IMR-90 (cell line): ENCODE measurements around the gene LRRTM4. TPM values are rescaled to one million over a fixed set of nuclear protein-coding genes. Genes with fewer than 3 reads are reported as not detected.

Experiments used
- ATAC-seq: fragments of 200-7000 bp; cut with Tn5 transposase; 2 replicates; pipeline ENCODE4 v1.9.1; 2020; ENCODE audit warnings: low read depth, mild to moderate bottlenecking, moderate library complexity
- BruUV-seq: library from RNA; stranded (reverse); fragments of 400-500 nt; replicated peaks from 2 replicates; lab custom pipeline; 2021; lab: Mats Ljungman, UMichigan
- CTCF ChIA-PET: fragments of 300-600 bp; formaldehyde crosslinking; extraction: SDS; loops from one replicate; lab custom pipeline; 2021; ENCODE audit warnings: antibody characterized with exemption; lab: Yijun Ruan, JAX
- POLR2A ChIA-PET: fragments of 300-600 bp; sonication (Branson Sonifier 250); formaldehyde crosslinking; loops from one replicate; lab custom pipeline; 2022; ENCODE audit warnings: antibody characterized with exemption; ENCODE audit not compliant: unreplicated experiment; lab: Charles Lee
- DNase-seq: peaks from one replicate; pipeline ENCODE4 v3.0.0; 2013
- H2AFZ ChIP-seq: replicated peaks from 2 replicates; pipeline ENCODE3; 2013; ENCODE audit warnings: low read length, mild to moderate bottlenecking; ENCODE audit not compliant: poor library complexity
- H2AK5ac ChIP-seq: 2 replicates; pipeline ENCODE4 v1.6.1; 2013; ENCODE audit warnings: low read depth, low read length, inconsistent platforms
- H2AK9ac ChIP-seq: replicated peaks from 2 replicates; pipeline ENCODE3; 2013; ENCODE audit warnings: mild to moderate bottlenecking, low read depth, low read length, moderate library complexity; ENCODE audit not compliant: poor library complexity
- H2BK120ac ChIP-seq: 2 replicates; pipeline ENCODE4 v1.6.1; 2013; ENCODE audit warnings: low read depth, low read length, inconsistent platforms
- H2BK15ac ChIP-seq: 3 replicates; pipeline ENCODE4 v1.6.1; 2013; ENCODE audit warnings: low read depth, low read length, inconsistent platforms
- H2BK20ac ChIP-seq: 2 replicates; pipeline ENCODE4 v1.6.1; 2013; ENCODE audit warnings: low read depth, mild to moderate bottlenecking, inconsistent platforms, low read length, moderate library complexity
- H2BK5ac ChIP-seq: 2 replicates; pipeline ENCODE4 v1.6.1; 2013; ENCODE audit warnings: mild to moderate bottlenecking, low read depth, low read length, inconsistent platforms; ENCODE audit not compliant: poor library complexity, severe bottlenecking
- H3K14ac ChIP-seq: replicated peaks from 2 replicates; pipeline ENCODE4 v1.6.1; 2013; ENCODE audit warnings: low read depth, low read length, inconsistent platforms
- H3K18ac ChIP-seq: 2 replicates; pipeline ENCODE4 v1.6.1; 2013; ENCODE audit warnings: low read depth, low read length, control low read depth
- H3K23ac ChIP-seq: 2 replicates; pipeline ENCODE4 v1.6.1; 2013; ENCODE audit warnings: low read depth, low read length, inconsistent platforms
- H3K27ac ChIP-seq: 2 replicates; pipeline ENCODE4 v1.5.1; 2013; ENCODE audit warnings: mild to moderate bottlenecking, control low read depth, low read length; ENCODE audit not compliant: insufficient read depth
- H3K27me3 ChIP-seq: 2 replicates; pipeline ENCODE4 v1.6.1; 2013; ENCODE audit warnings: low read length; ENCODE audit not compliant: control insufficient read depth, insufficient read depth
- H3K36me3 ChIP-seq: 2 replicates; pipeline ENCODE4 v1.6.1; 2013; ENCODE audit warnings: low read length, mixed read lengths; ENCODE audit not compliant: control insufficient read depth, insufficient read depth
- H3K4ac ChIP-seq: 2 replicates; pipeline ENCODE4 v1.6.1; 2013; ENCODE audit warnings: low read depth, low read length, inconsistent platforms
- H3K4me1 ChIP-seq: 2 replicates; pipeline ENCODE4 v1.6.1; 2013; ENCODE audit warnings: low read length, mixed read lengths; ENCODE audit not compliant: control insufficient read depth, insufficient read depth
- H3K4me2 ChIP-seq: 2 replicates; pipeline ENCODE4 v1.6.1; 2013; ENCODE audit warnings: low read depth, mild to moderate bottlenecking, control low read depth, low read length, moderate library complexity
- H3K4me3 ChIP-seq: 2 replicates; pipeline ENCODE4 v1.5.1; 2013; ENCODE audit warnings: low read depth, mild to moderate bottlenecking, control low read depth, low read length, moderate library complexity; ENCODE audit not compliant: insufficient read depth
- H3K56ac ChIP-seq: 2 replicates; pipeline ENCODE4 v1.6.1; 2013; ENCODE audit warnings: low read length, inconsistent platforms; ENCODE audit not compliant: insufficient read depth; ENCODE audit errors: extremely low read depth
- H3K79me1 ChIP-seq, 2 experiments: 2 replicates each; pipeline ENCODE4 v1.6.1; 2013; ENCODE audit warnings: low read length in 2 of 2, inconsistent platforms in 1 of 2, low read depth in 1 of 2
- H3K9ac ChIP-seq: 2 replicates; pipeline ENCODE4 v1.6.1; 2013; ENCODE audit warnings: low read depth, low read length, control low read depth
- H3K9me1 ChIP-seq: 2 replicates; pipeline ENCODE4 v1.6.1; 2013; ENCODE audit warnings: low read length, inconsistent platforms; ENCODE audit not compliant: insufficient read depth
- H3K9me3 ChIP-seq: 2 replicates; pipeline ENCODE4 v1.6.1; 2013; ENCODE audit warnings: low read length; ENCODE audit not compliant: control insufficient read depth, insufficient read depth
- H4K20me1 ChIP-seq: 2 replicates; pipeline ENCODE4 v1.6.1; 2013; ENCODE audit warnings: low read length, inconsistent platforms; ENCODE audit not compliant: insufficient read depth
- H4K5ac ChIP-seq: 2 replicates; pipeline ENCODE4 v1.6.1; 2013; ENCODE audit warnings: mild to moderate bottlenecking, low read depth, low read length, control low read depth
- H4K8ac ChIP-seq, 2 experiments: 2 replicates each; pipeline ENCODE4 v1.6.1; 2013; ENCODE audit warnings: low read depth in 2 of 2, low read length in 2 of 2, control low read depth in 1 of 2, inconsistent platforms in 1 of 2
- H4K91ac ChIP-seq: 2 replicates; pipeline ENCODE4 v1.6.1; 2013; ENCODE audit warnings: low read depth, low read length, inconsistent platforms; ENCODE audit not compliant: insufficient read depth
- BHLHE40 ChIP-seq: fragments of 150-350 bp; IDR thresholded peaks from 2 replicates; pipeline ENCODE4 v1.6.1; 2016; ENCODE audit warnings: mild to moderate bottlenecking, low read depth, low read length
- CEBPB ChIP-seq: IDR thresholded peaks from 2 replicates; pipeline ENCODE4 v1.6.1; 2012; ENCODE audit warnings: low read depth, low read length, improper control_type of control experiment
- CHD1 ChIP-seq: IDR thresholded peaks from 2 replicates; pipeline ENCODE4 v1.6.1; 2012; ENCODE audit warnings: low read depth, low read length, improper control_type of control experiment
- ELK1 ChIP-seq: fragments of 150-350 bp; IDR thresholded peaks from 2 replicates; pipeline ENCODE4 v1.6.1; 2016; ENCODE audit warnings: low read depth, mild to moderate bottlenecking, low read length, moderate library complexity, borderline replicate concordance
- NFE2L2 ChIP-seq: fragments of 150-350 bp; IDR thresholded peaks from 2 replicates; pipeline ENCODE4 v1.6.1; 2016; ENCODE audit warnings: low read depth, mild to moderate bottlenecking, low read length
- POLR2A ChIP-seq: IDR thresholded peaks from 2 replicates; pipeline ENCODE4 v1.6.1; 2012; ENCODE audit warnings: mild to moderate bottlenecking, low read depth, low read length
- SMC3 ChIP-seq: fragments of 150-350 bp; IDR thresholded peaks from 2 replicates; pipeline ENCODE4 v1.6.1; 2016; ENCODE audit warnings: low read depth, mild to moderate bottlenecking, antibody characterized with exemption, low read length, moderate library complexity
- WGBS, 2 experiments: methylation state at CpG; one replicate each; pipeline versions ENCODE4 v1.1.5 to v1.1.7; 2013; ENCODE audit warnings: missing lambda C conversion rate in 2 of 2; ENCODE audit not compliant: insufficient read length in 1 of 2; ENCODE audit errors: extremely low coverage in 2 of 2; 5-methylcytosine and 5-hydroxymethylcytosine counted together
- dilution Hi-C: fragments of 300-500 bp; cut with HindIII; formaldehyde crosslinking; loops from one replicate; pipeline ENCODE4 v1.14.3; 2018; ENCODE audit warnings: low sequenced_read_pairs; ENCODE audit not compliant: unreplicated experiment
- in situ Hi-C: fragments of 300-500 bp; cut with MboI; formaldehyde crosslinking; loops from 3 replicates; pipeline ENCODE4 v1.14.3; 2019; ENCODE audit warnings: low sequenced_read_pairs, inconsistent platforms, mixed read lengths
- intact Hi-C: fragments of 100-400 bp; cut with micrococcal nuclease; formaldehyde crosslinking; loops from 2 replicates; pipeline ENCODE4 v1.10.0; 2022
- polyA plus RNA-seq, 3 experiments: library from polyadenylated mRNA; depleted of rRNA; stranded (reverse); fragments of >200 nt; gene quantifications; 2 replicates each; pipeline ENCODE4 v1.2.3, GENCODE V29; 2012; ENCODE audit warnings: low replicate concordance in 1 of 3
- total RNA-seq: library from RNA; depleted of rRNA; stranded (reverse); fragments of >200 nt; gene quantifications from 2 replicates; pipeline ENCODE4 v1.2.3, GENCODE V29; 2012
- TF ChIP-seq, protein P1 (sequence below): conservative IDR thresholded peaks from 2 replicates; pipeline ENCODE4 v1.5.1; 2012; ENCODE audit warnings: mild to moderate bottlenecking, low read depth, low read length, improper control_type of control experiment

The LRRTM4 gene
- total and polyA plus RNA-seq, 2 of the 4 experiments (the other 2 are of a cell fraction): not detected

DNA sequence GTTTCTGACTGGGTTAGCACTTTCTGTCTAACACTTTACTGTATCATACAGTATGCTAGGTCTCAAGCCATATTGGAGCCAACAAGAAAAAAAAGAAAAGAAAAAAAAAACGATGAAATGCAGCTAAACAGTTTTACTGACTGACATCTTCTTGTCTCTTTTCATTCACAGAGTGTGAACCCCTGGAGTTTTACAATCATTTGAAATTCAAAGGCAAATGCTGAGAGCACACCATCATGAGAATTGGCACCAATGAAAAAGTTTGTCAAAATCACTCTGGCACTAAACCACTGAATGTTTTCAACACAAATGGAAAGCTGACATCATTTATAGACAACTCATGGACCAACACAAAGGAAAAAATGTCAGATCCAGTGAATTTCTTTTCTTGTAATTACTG, 513.3 kb downstream of the LRRTM4 start:
- in situ Hi-C loops: no loop called here

More for the DNA sequence above, 513.3 kb downstream of the LRRTM4 start:
- Histone ChIP-seq H2AFZ (no peak overlapping the region), H3K18ac (no peak overlapping the region), H3K36me3 (no peaks in the 10 kb centered on the region), H3K14ac (no peak overlapping the region), H2BK5ac (no peak overlapping the region), H2BK120ac (no peak overlapping the region), H3K9ac (no peak overlapping the region), H4K91ac (no peak overlapping the region), H3K23ac (no peak overlapping the region), H3K27ac (no peak overlapping the region), H4K5ac (no peak overlapping the region), H2BK15ac (no peak overlapping the region), H3K4ac (no peak overlapping the region), H2BK20ac (no peak overlapping the region), H3K9me3 (0 out of 2 replicates have a peak, but pooled peaks cover 2% of the 10 kb centered on the region), H3K79me1 (no peaks in the 10 kb centered on the region), H4K8ac (no peak overlapping the region), H3K4me3 (no peak overlapping the region), H4K20me1 (no peaks in the 10 kb centered on the region), H2AK9ac (no peak overlapping the region), H3K56ac (no peak overlapping the region), H3K9me1 (no peaks in the 10 kb centered on the region), H2AK5ac (no peak overlapping the region), H3K27me3 (no peaks in the 10 kb centered on the region), H3K4me1 (no peaks in the 10 kb centered on the region), H3K4me2 (no peak overlapping the region)
- DNase-seq (no peak), ATAC-seq (no peak)
- POLR2A ChIA-PET: no interaction called here
- intact Hi-C loops: no loop called here
- CTCF ChIA-PET: no interaction called here
- WGBS, 2 experiments: no CpG with 5 or more reads among the region's 1 CpG
- dilution Hi-C loops: no loop called here
- BruUV-seq: no TSS peak
- TF ChIP-seq POLR2A (no peak), NFE2L2 (no peak), CEBPB (no peak), SMC3 (no peak), BHLHE40 (no peak), ELK1 (no peak), CHD1 (no peak)
- TF ChIP-seq, protein P1, sequence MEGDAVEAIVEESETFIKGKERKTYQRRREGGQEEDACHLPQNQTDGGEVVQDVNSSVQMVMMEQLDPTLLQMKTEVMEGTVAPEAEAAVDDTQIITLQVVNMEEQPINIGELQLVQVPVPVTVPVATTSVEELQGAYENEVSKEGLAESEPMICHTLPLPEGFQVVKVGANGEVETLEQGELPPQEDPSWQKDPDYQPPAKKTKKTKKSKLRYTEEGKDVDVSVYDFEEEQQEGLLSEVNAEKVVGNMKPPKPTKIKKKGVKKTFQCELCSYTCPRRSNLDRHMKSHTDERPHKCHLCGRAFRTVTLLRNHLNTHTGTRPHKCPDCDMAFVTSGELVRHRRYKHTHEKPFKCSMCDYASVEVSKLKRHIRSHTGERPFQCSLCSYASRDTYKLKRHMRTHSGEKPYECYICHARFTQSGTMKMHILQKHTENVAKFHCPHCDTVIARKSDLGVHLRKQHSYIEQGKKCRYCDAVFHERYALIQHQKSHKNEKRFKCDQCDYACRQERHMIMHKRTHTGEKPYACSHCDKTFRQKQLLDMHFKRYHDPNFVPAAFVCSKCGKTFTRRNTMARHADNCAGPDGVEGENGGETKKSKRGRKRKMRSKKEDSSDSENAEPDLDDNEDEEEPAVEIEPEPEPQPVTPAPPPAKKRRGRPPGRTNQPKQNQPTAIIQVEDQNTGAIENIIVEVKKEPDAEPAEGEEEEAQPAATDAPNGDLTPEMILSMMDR: no peak
